ENCODE measurements around the gene TMEM273. TPM values are rescaled to one million over a fixed set of nuclear protein-coding genes. Genes with fewer than 3 reads are reported as not detected.

Gene TMEM273
- total and polyA plus RNA-seq, 10 of the 15 experiments (the other 5 are each of a cell fraction or from before 2014, with no cell fraction given): 10.3 to 46.3 (median 26.4) TPM

- no peak for TF ChIP-seq BCLAF1 (IDR thresholded peaks at IDR 0.05)
- no peak for TF ChIP-seq ATF3 (IDR thresholded peaks at IDR 0.05; ENCODE audit: borderline replicate concordance, extremely low read depth, low read depth, low read length)
- TF ChIP-seq USF1 (IDR thresholded peaks at IDR 0.05; ENCODE audit: borderline replicate concordance, extremely low read length, insufficient read depth, low read depth, low read length): no peak
- TF ChIP-seq PAX5 (IDR thresholded peaks at IDR 0.05; ENCODE audit: borderline replicate concordance, low read depth, low read length): no peak
- TF ChIP-seq NFXL1 (IDR thresholded peaks at IDR 0.05; ENCODE audit: borderline replicate concordance): no peak
- TF ChIP-seq NR2C2 (IDR thresholded peaks at IDR 0.05; ENCODE audit: borderline replicate concordance, control insufficient read depth, insufficient read length, low read depth): no peak
- TF ChIP-seq PBX3 (IDR thresholded peaks at IDR 0.05; ENCODE audit: insufficient replicate concordance, low read depth, low read length): no peak
- TF ChIP-seq ZNF274 (IDR thresholded peaks at IDR 0.05; ENCODE audit: insufficient read depth, insufficient read length): no peak
- TF ChIP-seq CREM (IDR thresholded peaks at IDR 0.05; ENCODE audit: low read depth): no peak
- no peak for TF ChIP-seq BCL11A (IDR thresholded peaks at IDR 0.05; ENCODE audit: low read depth, low read length)
- TF ChIP-seq ZBTB4 (CRISPR knock-in tag; IDR thresholded peaks at IDR 0.05): no peak
Observed at GRCh38 chr10:49114718-49115014, 73.5 kb downstream of the TMEM273 start (continued).

Measured in GM12878 (cell line).